A549 treated with ZK216348 at 1 μM for 4 hours (cell line): Measurements from ENCODE around the gene S100A13. TPM values are rescaled to one million over a fixed set of nuclear protein-coding genes. Genes with fewer than 3 reads are reported as not detected.

Experiments used
- total RNA-seq: library from RNA; stranded (reverse); fragments of 200-300 nt; extraction: Qiagen RNA extraction; gene quantifications from 5 replicates; pipeline ENCODE4 v1.2.3, GENCODE V29; 2022; ENCODE audit warnings: low read depth

The S100A13 gene
- 158 to 174 TPM (median 170 TPM) in 5 replicates for total RNA-seq

DNA sequence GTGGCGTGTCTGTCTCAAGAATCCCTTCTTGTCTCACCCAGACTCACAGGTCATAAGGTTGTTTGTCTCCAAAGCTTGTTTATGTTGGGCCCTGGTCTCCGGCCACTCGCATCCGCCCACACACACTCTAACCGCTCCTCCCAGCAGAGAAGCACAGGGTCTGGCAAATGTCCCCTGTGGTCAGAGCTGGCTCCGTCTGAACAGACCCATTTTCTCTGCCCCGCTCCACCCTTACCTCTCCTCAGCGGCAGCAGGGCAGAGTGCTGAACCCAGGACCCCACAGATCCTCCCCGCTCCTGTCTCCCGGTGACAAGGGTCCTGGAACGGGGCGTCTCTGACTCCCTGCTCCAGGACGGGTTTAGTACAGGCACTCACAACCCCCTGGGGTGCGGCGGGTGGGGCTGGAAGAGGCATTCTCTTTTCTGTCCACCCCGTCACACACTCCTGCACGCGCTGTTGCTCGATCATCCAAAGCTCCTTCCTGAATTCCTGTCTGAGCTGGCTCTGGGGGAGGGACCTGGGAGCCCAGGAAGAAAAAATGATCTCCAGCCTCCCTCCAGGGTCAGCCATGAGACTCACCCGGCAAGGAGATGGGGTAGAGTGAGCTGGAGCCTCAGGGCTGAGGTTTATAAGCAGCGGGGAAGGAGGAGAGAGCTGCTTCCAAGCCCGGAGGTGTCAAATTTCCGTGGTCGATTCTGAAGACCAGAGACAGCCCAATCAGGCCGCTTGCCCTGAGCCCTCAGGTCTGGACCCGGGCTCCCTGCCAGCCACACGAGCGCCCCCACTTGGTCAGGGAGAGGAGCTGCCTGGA lies at the start of gene S100A13:
Gene S100A13 (minus strand): TSS at position 602 of the 811 bp plus-strand sequence. CDS start 1,033 bp downstream, outside the sequence.

DNA sequence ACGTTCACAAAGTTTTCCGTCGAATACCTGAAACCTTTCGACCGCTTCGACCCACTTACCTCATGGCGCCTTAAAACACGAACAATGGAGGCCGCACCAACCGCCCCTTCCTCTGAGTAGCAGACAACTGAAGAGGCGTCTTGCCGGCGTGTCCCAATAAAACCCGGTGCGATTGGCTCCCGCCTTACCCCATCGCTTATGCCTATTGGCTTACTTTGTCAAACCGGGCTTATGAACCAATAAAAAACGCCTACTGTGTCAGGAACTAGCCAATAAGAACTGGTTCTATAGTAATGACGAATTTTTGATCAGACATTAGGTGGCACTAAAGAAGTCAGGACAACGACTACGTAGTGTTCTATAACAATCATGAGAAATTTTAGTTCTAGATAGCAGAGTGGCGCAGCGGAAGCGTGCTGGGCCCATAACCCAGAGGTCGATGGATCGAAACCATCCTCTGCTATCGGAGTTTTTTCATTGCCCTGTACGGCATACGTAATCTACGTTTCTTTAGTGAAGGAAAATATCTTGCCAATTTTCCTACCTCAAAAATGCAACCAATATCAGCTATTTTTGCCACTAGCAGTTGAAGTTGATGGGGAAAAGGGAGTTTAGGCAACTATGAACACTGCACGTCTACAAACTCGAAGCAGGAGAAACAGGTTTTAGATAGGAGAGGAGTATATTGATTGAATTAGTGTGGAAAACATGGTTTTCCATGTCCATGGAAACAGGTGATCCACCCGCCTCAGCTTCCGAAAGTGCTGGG lies 43.7 kb upstream of the S100A13 start, which contains the start of gene ILF2:
Gene ILF2 (minus strand): TSS at position 135 of the 769 bp plus-strand sequence. CDS start 71 bp downstream, at position 64.

DNA sequence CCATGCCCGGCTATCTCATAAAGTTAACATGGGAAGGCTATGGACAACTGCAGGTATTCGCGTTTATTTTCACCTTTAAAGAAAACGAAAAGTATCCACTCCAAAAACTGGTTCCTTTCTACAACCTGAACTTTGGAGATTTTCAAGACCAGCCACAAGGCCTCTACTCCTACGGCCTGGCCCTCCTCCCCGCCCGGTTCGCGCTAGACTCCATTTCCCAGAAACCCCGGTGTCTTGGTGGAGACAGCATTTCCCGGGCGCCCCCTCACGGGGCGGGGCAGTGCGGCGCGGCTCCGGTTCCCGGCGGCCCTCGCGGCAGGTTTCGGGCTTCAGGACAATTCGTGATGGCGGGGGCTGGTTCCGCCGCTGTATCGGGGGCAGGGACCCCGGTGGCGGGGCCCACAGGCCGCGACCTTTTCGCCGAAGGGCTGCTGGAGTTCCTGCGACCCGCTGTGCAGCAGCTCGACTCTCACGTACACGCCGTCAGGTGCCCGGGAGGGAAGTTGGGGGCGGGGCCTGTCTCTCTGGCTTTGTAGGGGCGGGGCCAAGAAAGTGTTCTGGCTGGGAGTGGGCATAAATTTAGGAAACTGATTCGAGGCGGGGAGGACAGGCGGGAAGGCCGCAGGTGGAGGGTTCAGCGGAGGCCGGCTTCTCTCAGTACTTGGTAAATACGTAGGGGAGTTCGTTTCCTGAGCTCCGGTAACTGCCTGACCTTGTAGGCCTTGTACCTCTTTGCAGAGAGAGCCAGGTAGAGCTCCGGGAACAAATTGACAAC lies 31.3 kb upstream of the S100A13 start, which contains the start of gene SNAPIN:
Gene SNAPIN (plus strand): TSS at position 304 of the 775 bp plus-strand sequence. CDS start 41 bp downstream, at position 345.

DNA sequence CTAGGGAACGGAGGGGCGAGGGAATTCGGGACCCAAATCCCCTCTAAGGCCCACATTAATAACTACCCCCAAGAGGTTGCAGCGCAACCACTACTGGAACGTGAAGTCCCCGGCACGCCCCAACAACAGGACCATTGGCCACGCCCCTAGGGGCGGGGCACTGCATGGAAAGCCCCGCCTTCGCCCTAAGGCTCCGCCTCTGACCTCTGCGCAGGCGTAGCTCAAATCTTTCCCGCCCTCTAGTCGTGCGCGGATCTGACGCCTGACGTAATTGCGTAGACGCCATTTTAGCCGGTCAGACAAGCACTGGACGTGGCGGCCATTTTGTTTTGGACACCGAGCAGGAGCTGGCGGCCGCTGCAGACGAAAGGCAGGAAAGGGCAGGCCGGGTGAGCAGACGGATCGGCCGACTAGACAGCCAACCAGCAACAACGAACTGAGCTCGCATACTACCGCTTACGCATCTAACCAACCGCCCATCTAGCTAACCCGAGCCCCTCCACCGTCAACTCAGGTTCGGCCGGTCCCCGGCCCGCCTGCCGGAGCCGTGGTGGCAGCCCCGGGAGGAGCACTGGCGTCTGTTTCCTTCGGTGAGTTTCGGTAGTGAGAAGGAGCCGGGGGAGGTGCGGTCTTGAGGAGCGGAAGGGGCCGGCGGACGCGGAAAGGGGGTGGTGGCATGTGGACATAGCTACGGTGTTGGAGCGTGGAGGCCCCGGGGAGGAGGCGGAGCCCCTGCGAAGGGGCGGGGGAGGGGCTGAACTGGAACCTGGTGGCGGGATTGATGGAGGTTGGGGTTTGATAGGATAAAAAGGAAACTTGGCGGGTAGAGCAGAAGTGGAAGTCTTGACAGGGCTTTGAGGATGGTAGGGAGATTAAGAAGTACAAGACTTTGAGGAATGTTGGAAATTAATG lies 6.7 kb upstream of the S100A13 start, which contains the start of gene CHTOP:
Gene CHTOP (plus strand): TSS at position 313 of the 912 bp plus-strand sequence. CDS start 2,523 bp downstream, outside the sequence.

DNA sequence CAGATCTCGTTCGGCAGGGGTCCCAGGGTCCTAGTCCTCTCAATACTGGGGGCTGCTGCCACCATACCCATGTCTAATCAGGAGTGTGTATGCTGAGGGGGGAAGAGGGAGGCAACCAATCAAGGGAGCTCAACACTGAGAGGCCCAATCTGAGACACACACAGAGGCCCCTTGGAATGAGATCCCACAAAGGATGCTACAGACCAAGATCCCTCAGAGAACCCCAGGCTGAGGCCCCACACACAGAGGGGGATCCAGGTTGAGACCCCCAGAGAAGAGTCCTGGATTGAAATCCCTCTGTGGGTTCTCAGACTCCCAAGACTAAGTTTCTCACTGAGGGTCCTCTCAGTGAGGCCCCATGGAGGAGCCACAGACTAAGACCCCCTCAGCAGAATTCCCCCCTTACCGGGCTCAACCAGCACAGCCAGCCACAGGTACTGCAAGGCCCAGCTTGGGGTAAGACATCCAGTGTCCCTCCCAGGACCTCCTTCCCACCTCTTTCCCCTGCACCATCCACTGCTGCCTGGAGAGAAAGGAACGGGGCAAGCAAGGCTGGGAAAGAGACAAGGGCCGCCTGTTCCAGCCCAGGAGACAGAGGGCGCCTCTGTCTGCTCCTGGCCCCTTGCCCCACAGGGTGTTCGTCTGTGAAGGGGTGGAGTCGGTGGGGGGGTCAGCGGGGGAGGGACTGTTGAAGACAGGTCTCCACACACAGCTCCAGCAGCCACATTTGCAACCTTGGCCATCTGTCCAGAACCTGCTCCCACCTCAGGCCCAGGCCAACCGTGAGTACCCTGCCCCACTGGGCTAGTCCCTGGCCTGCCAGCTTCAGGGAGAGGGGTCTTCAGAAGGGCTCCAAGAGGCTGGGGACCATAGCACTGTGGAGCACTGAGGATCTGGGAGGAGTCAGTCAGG lies 666 bp upstream of the S100A13 start, which contains the start of gene S100A1:
Gene S100A1 (plus strand): TSS at position 720 of the 912 bp plus-strand sequence. CDS start 2,088 bp downstream, outside the sequence.

DNA sequence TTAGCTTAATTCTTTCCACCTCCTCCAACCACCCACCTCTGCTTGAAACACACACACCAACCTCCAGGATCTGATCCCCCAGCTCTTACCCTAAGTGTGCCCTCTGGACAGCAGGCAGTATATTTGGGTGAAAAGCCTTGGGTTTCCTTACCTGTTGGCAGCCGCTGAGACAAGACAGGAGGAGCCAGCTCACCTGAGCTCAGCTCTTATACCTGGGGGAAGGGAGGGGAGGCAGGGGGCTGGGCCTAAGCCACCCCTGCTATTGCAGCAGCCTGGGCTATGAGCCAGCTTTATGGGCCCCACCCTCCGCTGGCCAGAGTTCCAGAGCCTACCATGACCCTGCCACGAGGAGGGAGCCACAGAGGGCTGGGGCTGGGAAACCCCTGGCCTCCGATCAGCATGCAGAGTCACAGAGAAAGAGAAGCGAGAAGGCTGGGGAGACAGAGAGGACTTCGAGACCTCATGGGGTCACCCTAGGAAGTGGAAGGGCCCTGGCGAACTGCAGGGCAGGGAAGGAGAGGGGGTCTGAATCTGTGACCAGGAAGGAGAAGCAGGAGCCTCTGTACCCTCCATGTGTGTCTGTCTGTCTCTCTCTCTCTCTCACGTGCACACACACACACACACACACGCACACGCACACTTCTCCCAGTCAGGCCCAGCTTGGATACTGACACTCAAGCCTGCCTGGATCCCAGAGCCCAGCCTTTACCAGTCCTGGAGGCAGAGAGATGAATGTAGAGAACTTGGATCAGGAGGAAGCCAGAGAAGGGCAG lies 11.0 kb downstream of the S100A13 start, which contains the start of gene S100A14:
Gene S100A14 (minus strand): TSS at position 182 of the 773 bp plus-strand sequence. CDS start 467 bp downstream, outside the sequence.

DNA sequence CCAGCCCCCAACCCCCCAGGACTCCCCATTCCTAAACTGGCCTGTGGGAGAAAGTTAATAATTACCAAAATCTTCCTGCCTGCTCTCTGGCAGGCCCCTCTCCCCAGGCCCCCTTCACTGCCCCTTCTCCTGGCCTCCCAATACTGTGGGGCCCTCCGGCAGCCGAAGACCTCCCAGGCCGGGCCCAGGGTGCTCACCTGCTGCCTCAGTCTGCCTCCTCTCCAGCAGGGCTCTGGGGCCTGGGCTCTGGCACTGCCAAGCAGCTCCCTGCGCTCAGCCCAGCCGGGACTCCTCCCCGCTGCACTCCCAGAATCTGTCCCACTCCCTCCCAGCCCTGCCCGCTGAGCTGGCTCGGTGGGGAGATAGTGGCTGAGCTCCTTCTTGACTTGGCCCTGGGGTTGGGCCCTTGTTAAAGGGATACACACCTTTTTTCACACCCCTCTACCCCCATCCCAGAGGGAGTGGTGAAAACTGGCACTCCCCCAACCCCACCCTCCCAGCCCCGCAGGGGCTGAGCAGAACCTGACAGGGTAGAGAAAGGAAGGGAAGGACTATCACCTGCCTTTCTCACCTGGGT lies 14.5 kb downstream of the S100A13 start, which contains the start of gene S100A16:
Gene S100A16 (minus strand): TSS at position 383 of the 577 bp plus-strand sequence. CDS start 4,986 bp downstream, outside the sequence.

Other genes starting within 250 kb of the S100A13 start
- not detected in 5 replicates for gene S100A8, start 236.4 kb downstream of the S100A13 start, total RNA-seq
- gene S100A7A, start 211.0 kb downstream of the S100A13 start, total RNA-seq, result not detected in 5 replicates
- not detected in 5 replicates for gene S100A7, start 166.9 kb downstream of the S100A13 start, total RNA-seq
- 3,257 to 3,743 TPM (median 3,382 TPM) in 5 replicates for gene S100A6, start 91.5 kb downstream of the S100A13 start, total RNA-seq
- 0.41 to 1.7 TPM (median 0.88 TPM) in 5 replicates for gene S100A5, start 86.6 kb downstream of the S100A13 start, total RNA-seq
- 1,529 to 1,824 TPM (median 1,687 TPM) in 5 replicates for gene S100A4, start 81.7 kb downstream of the S100A13 start, total RNA-seq
- 86.7 to 117 TPM (median 103 TPM) in 5 replicates for gene S100A3, start 78.2 kb downstream of the S100A13 start, total RNA-seq
- 19.1 to 29.3 TPM (median 27.2 TPM) in 5 replicates for gene S100A2, start 61.7 kb downstream of the S100A13 start, total RNA-seq
- 374 to 526 TPM (median 478 TPM) in 5 replicates for gene S100A16, start 14.4 kb downstream of the S100A13 start, total RNA-seq
- gene S100A14, start 11.2 kb downstream of the S100A13 start, total RNA-seq, result 0.55 to 1.3 TPM (median 0.80 TPM) in 5 replicates
- gene S100A1, start 929 bp upstream of the S100A13 start, total RNA-seq, result 0.55 to 0.96 TPM (median 0.83 TPM) in 3 of 5 replicates, not detected in the others
- gene CHTOP, start 6.6 kb upstream of the S100A13 start, total RNA-seq, result 66.8 to 83.3 TPM (median 79.6 TPM) in 5 replicates
- gene SNAPIN, start 31.2 kb upstream of the S100A13 start, total RNA-seq, result 50.2 to 65.2 TPM (median 55.4 TPM) in 5 replicates
- gene ILF2, start 43.5 kb upstream of the S100A13 start, total RNA-seq, result 260 to 318 TPM (median 271 TPM) in 5 replicates
- gene NPR1, start 51.2 kb upstream of the S100A13 start, total RNA-seq, result 0.46 to 1.5 TPM (median 1.2 TPM) in 5 replicates
- 14.3 to 22.7 TPM (median 21.4 TPM) in 5 replicates for gene INTS3, start 100.5 kb upstream of the S100A13 start, total RNA-seq
- gene SLC27A3, start 147.9 kb upstream of the S100A13 start, total RNA-seq, result 0.95 to 2.6 TPM (median 1.3 TPM) in 5 replicates